ENCODE measurements around the gene SLC39A1.
"Not testable (repeated sequence)": the region's sequence is repeated elsewhere in the genome, so short reads cannot be mapped to it uniquely, and the experiment has no call there.

SLC39A1 gene

GRCh38 chr1:153928791-153929341 lies 34.5 kb downstream of the SLC39A1 start:
- no peak for DNase-seq

DNA sequence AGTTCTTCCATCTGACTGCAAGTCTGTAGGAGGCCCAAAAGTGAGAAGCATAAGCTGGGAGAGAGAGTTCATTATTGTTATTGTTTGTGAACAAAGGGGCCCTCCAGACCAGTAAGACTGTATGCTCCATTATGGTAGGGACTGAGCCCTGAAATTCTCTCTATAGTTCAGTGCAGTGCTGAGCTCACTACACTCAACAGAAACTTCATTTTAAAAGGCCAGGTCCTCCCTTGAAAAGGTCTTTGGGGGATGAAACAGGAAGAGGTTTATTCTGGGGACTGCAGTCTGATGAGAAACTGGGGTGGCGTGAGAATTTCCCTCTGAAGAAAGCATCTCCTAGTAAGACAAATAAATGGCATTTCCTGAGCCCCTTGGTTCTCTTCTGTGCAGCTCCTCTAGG lies 35.1 kb downstream of the SLC39A1 start:
- DNase-seq, result no peak

GRCh38 chr1:153926405-153926804 lies 36.9 kb downstream of the SLC39A1 start:
- no peak for DNase-seq

DNA sequence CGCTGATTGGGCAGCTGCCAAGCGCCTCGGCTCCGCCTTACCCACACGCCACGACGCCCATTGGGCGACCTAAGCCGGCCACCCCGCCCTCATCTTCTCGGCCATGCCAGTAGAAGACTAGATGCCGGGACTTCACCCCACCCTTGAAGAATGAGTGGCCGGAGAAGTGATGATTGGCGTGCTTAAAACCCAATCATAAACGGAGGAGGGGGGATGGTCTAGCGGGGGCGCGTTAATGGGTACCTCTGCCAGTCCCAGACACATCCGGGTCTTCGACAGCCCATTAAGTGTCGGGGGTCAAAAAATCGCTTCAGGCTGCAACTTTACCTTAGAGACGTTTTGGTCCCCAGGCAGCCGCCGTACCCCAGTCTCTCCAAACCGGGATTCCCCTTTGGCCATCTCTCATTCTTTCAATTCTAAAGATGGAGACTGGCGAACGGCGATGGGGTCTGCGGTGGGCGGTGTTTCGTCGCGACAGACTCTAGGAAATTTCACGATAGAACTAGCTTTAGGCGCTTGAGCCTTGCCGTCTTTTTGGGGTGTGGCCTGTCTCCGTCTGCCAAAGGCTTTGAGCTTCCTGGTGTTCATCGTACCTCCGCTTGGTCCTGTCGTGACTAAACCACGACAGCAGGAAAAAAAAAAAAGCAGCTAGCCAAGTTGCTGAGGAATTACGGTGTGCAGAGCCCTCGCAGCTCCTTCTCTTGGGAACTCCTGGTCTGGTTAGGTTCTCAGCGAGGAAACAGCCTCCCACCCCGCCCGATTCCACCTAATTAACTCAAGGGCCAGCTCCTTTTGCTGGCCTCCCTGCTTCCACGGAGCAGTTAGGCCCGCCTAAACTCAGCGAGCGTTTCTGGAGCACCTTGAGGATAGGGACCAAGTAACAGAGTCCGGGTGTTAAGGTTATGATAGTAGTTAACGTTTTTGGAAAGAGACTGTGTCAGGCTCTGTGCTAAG lies 40.1 kb downstream of the SLC39A1 start, which contains the start of gene GATAD2B:
Gene GATAD2B (minus strand): TSS at position 1 of the 954 bp plus-strand sequence. CDS start 94,625 bp downstream, outside the sequence.
- peak; percentile 100 for DNase-seq

DNA sequence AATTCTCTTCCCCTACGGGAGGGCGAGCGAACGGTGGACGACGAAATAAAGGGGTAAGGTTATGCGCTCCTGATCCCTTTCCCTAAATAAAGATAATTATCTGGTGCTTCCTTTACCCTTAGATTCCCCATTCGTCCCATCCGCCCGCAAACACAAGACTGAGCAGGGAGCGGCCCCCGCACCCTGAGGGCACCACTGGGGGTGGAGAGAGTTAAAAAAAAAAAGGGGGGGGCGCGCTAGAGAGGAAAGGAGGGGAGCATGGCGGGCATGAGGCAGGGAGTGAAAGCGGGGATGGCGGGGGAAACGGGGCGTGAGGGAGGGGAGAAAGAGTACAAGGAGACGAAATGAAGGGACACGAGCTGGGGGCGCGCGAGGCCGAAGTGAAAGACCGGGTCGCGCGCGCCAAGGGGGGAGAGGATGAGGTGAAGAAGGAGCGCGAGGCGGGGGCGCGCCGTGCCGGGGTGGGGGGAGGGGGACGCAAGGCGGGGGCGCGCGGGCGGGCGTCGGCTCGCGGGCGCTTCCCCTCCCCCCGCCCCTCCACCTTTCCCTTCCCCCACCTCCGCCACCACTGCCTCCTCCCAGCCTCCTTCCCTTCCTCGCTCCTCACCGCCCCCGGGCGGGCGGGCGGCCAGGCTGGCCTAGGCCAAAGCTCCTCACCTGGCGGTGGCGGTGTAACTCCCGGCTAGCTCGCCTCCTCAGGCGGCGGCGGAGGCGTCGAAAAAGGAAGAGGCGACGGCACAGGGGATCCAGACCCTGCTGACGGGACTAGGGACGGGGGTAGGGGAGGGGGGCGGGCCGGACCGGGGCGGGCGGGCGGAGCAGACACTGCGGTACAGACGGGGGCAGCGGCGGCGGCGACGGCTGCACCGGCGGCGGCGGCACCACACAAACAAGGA lies 41.0 kb downstream of the SLC39A1 start:
- DNase-seq, result peak; percentile 59

- DNase-seq, result no peak
These were observed 41.6 kb downstream of the SLC39A1 start for GRCh38 chr1:153921803-153922075.

GRCh38 chr1:153921080-153921802 lies 42.1 kb downstream of the SLC39A1 start:
- no peak for DNase-seq

GRCh38 chr1:153919876-153920852 lies 43.2 kb downstream of the SLC39A1 start:
- no peak for DNase-seq

DNA sequence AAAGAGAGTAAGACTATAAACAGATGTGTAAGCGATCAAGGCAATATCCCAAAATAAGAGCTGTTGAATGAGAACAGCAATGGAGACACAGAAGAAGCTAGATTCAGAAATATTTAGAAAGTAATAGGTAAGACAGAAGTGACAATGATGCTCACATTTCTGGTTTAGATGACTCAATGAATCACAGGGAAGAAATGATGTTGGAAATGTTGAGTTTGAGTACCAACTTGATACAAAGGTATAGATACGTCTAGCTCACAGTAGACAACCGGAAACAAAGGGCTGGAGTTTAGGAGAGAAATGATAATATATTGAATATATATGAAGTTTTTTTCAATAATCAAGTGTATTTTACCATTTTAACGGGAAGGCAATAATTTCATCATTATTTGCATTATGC lies 47.0 kb downstream of the SLC39A1 start:
- DNase-seq, result no peak

GRCh38 chr1:153912349-153912748 lies 51.0 kb downstream of the SLC39A1 start:
- no peak for DNase-seq

- not testable (repeated sequence) for DNase-seq
These were observed 52.8 kb downstream of the SLC39A1 start for GRCh38 chr1:153910560-153910959.

Measured in stimulated activated CD4-positive, alpha-beta T cell treated with anti-CD3 and anti-CD28 coated beads, Interleukin-4, amount 100 ng/mL, for 24 hours (primary cell).